ENCODE results near the gene FLOT1.
"Not testable (repeated sequence)": the region's sequence is repeated elsewhere in the genome, so short reads cannot be mapped to it uniquely, and the experiment has no call there.

FLOT1 gene

GRCh38 chr6:30744054-30744805 lies 1.7 kb upstream of the FLOT1 start, which contains the start of gene IER3:
IER3 (minus strand) TSS chr6:30744547; CDS start chr6:30744518, 29 bp downstream.
- DNase-seq, result peak; percentile 58

- DNase-seq, result no peak
Measured at GRCh38 chr6:30743099-30744053, 889 bp upstream of the FLOT1 start.

GRCh38 chr6:30741789-30742315 lies 635 bp downstream of the FLOT1 start:
- no peak for DNase-seq

GRCh38 chr6:30741063-30741779 lies 1.3 kb downstream of the FLOT1 start:
- DNase-seq, result no peak

GRCh38 chr6:30740540-30740870 lies 2.0 kb downstream of the FLOT1 start:
- DNase-seq, result no peak

- no peak for DNase-seq
Measured at GRCh38 chr6:30738532-30738931, 4.0 kb downstream of the FLOT1 start.

GRCh38 chr6:30735668-30736314 lies 6.7 kb downstream of the FLOT1 start:
- no peak for DNase-seq

- DNase-seq, result no peak
Measured at GRCh38 chr6:30732237-30732943, 10.1 kb downstream of the FLOT1 start.

GRCh38 chr6:30730601-30731435 lies 11.7 kb downstream of the FLOT1 start:
- peak; percentile 60 for DNase-seq

GRCh38 chr6:30727920-30728553 lies 14.4 kb downstream of the FLOT1 start:
- no peak for DNase-seq

- DNase-seq, result no peak
Measured at GRCh38 chr6:30726506-30727413, 15.7 kb downstream of the FLOT1 start.

- DNase-seq, result no peak
Measured at GRCh38 chr6:30725713-30726505, 16.6 kb downstream of the FLOT1 start.

GRCh38 chr6:30724906-30725667 lies 17.4 kb downstream of the FLOT1 start:
- DNase-seq, result no peak

- DNase-seq, result not testable (repeated sequence)
Measured at GRCh38 chr6:30723843-30724741, 18.4 kb downstream of the FLOT1 start.

- DNase-seq, result not testable (repeated sequence)
Measured at GRCh38 chr6:30723159-30723842, 19.2 kb downstream of the FLOT1 start.

All from NCI-H2029 (cell line).